SH-SY5Y (cell line): Measurements from ENCODE around the gene MLNR.

Source experiments
- GATA2 ChIP-seq: IDR thresholded peaks from 2 replicates; pipeline ENCODE4 v1.6.1; 2011; ENCODE audit warnings: mild to moderate bottlenecking, low read depth, low read length
- GATA3 ChIP-seq: IDR thresholded peaks from 2 replicates; pipeline ENCODE4 v1.6.1; 2011; ENCODE audit warnings: low read depth, mild to moderate bottlenecking, low read length, moderate library complexity

GRCh38 chr13:49208619-49209018 is 11.5 kb upstream of the MLNR start:
- TF ChIP-seq GATA2 (no peak), GATA3 (no peak)
